Stimulated activated CD8-positive, alpha-beta memory T cell treated with anti-CD3 and anti-CD28 coated beads, Interleukin-15, amount 100 ng/mL, for 24 hours (primary cell): ENCODE data around the gene PALLD.

Experiments
- DNase-seq: peaks from one replicate; pipeline ENCODE4 v3.0.0-alpha.2; 2020; ENCODE audit warnings: low read depth

Gene PALLD

GRCh38 chr4:168560184-168561180 lies 63.6 kb downstream of the PALLD start:
- no peak for DNase-seq

DNA sequence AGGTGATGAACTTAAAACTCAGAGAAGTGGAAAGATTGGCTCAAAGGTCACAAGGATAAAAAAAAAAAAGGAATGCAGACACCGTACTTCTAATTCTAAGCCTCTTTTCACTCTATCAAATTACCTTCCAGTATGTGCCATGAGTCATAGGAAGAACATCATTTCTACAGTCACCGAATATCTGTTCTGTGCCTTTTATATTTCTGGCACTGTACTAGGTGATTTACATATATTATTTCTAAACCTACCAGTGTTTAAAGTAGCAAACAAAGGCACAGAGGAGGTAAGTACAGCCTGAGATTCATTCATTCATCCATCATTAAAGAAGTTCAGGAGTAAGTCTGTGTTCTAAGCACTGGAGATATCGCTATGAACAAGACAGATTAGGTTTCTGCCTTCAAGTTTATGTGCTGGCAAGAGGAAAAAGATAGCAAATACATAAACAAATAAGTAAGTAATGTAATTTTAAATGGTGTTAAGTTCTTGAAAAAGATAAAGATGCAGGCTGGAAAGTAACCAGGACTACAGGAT lies 65.3 kb downstream of the PALLD start:
- DNase-seq: no peak

GRCh38 chr4:168564023-168564422 lies 67.2 kb downstream of the PALLD start:
- DNase-seq: no peak

- no peak for DNase-seq
These were observed 68.3 kb downstream of the PALLD start for GRCh38 chr4:168565130-168565529.

GRCh38 chr4:168566726-168567125 lies 69.9 kb downstream of the PALLD start:
- no peak for DNase-seq

DNA sequence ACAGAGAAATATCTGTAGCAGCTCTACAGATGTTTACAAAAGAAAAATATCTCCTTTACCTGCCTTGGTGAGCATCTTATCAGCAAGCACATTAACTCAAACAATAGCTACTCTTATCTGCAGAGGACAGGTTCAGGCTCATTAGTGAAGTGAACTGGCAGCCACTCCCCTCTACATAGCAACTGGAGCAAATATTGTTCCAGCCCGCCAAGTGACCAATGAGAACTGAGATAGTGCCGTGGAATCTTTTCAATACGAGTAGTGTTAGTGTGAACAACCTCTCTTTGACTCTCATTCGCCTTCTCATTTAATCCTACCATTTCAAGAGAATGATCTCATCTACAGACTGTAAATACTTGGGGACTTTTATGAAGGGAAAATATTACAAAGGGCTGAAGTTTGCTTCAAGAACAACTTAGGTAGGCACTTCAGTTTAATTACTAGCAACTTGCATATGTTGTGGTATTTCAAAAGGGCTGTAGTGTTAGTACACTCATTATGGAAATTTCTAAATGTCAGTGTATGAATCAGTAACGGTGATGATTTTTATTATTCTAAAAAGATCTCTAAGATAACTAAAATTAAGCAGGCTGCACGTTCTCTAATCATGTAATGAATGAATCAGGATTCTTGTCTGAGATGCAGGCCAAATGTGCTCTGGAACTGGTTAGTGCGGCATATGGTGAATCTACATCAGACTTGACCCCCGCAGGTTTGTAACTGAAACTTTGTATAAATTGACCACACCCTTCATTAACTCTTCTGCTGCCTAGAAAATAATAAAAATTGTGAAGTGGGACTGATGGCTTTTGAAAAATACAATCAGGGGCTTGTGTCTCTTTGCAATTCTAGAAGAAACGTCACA lies 72.4 kb downstream of the PALLD start:
- no peak for DNase-seq

- no peak for DNase-seq
These were observed 73.1 kb downstream of the PALLD start for GRCh38 chr4:168569931-168570276.

DNA sequence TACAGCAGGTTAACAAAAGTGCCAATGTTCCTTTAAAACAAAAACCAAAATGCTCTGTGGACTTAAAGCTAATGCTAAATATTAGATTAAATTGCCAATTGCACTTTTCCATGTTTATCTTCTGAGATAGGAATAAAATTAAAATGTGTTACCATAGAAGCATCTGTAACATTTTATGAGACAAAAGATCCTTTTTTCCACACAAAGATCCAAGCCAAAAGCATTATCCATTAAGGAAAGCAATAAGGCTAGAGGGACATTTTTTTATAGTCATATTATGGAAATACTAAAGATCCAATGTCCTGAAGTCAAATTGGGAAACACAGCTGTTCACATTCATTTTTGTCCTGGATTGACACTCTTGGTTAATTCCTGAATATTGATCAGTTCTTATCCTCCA lies 73.6 kb downstream of the PALLD start:
- no peak for DNase-seq

DNA sequence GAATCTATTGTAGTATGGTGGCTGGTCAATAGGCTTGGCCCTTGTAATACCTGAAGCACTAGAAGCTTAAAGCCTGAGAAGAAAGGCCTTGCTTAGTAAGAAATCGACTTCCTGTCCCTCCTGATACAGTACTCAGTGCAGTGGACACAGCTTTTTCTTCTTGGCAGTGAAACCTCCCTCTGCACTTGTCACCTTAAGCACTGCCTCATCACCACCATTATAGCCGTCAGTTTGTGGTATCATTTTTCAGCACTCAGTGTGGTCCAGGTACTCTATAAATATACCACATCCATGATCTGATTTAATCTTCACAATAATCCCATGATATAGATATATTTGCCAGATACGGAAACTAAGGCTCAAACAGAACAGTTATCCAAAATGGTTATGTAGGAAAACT lies 75.2 kb downstream of the PALLD start:
- DNase-seq: no peak

DNA sequence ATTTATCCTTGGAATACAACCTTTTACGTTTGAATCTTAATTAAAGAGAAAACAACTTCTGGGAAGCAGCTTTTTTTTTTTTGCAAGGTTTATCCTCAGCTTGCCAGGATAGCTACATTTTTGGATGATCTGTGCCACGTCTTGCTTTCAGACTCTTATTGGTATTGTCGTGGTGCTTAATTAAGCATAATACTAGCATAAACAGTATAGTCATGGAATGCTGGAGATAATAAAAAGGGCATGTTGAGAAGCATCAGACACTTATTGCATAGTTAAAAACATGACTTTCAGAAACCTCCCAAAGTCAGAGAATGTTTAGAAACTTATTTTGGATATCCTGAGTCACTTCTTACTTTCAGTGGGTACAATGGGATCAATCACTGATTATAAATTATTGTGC lies 77.0 kb downstream of the PALLD start:
- DNase-seq: no peak

DNA sequence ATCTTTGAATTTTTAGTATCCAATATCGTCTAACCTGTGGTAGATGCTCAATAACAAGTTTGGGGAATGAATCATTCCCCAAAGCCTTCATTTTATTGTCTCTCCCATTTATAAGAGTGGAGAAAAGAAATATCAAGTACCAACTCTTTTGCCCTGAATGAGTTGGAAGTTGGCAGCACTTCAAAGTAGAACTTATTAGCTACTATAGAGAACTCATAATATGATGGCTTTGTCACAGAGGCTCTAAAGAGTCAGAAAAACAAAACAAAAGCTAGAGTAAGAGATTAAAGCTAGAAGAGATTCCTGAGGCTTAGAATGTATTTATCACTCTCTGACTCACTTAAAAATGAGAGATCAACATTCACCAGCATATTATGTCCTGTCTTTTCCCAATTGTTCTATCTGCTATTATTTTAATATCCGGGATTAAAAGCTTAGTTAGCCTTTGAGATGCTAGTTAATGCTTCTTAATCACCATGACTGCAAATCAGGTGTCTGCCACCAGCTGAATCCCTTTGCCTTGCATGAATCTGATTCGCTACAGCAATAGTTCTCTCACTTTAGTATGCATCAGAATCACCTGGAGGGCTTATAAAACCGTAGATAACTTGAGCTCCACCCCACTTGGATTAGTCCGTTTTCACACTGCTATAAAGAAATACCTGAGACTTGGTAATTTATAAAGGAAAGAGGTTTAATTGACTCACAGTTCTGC lies 77.9 kb downstream of the PALLD start:
- no peak for DNase-seq

GRCh38 chr4:168575473-168575872 lies 78.6 kb downstream of the PALLD start:
- DNase-seq: no peak

GRCh38 chr4:168577624-168578023 lies 80.8 kb downstream of the PALLD start:
- DNase-seq: no peak

DNA sequence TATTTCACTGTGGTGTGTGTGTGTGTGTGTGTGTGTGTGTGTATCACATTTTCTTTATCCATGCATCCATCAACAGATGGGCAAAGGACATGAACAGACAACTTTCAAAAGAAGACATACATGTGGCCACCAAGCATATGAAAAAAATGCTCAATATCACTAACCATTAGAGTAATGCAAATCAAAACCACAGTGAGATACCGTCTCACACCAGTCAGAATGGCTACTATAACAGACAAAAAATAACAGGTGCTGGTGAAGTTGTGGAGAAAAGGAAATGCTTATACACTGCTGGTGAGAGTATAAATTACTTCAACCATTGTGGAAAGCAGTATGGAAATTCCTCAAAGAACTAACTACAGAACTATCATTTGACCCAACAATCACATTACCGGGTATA lies 83.4 kb downstream of the PALLD start:
- no peak for DNase-seq

GRCh38 chr4:168584321-168584771 lies 87.5 kb downstream of the PALLD start:
- no peak for DNase-seq

DNA sequence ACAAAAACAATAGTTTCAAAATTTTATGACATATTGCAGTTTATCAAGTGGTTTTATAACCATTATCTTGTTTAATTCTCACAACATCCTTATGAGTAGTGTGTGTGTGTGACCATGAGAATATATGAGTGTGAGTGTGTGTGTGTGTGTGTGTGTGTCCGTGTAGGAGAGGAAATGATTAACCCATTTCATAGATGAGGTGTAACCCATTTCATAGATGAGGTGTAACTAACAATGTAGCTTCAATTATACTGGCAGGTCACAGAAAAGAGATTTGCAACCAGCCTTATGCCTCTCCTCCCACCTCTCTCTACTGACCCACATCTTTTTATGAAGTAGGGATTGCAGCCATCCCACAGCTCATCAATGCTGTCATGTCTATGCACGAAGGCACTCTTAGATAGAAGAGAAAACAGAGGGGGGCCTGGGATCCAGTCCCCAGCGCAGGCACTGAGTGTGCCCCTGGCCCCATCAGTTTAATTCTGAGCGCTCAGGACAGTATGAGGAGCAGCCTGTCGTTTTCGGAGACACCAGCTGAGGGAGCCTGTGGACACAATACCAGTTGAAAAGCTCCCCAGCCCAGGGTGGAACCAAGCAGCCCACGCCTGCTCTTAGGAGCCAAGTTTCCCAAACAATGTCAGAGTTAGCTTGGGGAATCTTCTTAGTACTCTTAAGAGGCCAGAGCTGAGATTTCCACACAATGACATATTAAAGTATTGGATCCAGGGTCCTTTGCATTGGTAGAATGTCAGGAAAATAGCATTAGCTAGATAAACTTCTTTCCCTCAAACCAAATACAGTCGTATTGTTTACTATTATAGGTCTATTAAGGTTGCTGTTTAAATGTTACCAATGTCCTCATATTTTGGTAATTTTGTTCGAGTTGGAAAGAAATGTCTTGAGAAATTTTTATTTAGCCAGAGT lies 88.6 kb downstream of the PALLD start:
- no peak for DNase-seq

- no peak for DNase-seq
These were observed 90.1 kb downstream of the PALLD start for GRCh38 chr4:168586926-168587325.

DNA sequence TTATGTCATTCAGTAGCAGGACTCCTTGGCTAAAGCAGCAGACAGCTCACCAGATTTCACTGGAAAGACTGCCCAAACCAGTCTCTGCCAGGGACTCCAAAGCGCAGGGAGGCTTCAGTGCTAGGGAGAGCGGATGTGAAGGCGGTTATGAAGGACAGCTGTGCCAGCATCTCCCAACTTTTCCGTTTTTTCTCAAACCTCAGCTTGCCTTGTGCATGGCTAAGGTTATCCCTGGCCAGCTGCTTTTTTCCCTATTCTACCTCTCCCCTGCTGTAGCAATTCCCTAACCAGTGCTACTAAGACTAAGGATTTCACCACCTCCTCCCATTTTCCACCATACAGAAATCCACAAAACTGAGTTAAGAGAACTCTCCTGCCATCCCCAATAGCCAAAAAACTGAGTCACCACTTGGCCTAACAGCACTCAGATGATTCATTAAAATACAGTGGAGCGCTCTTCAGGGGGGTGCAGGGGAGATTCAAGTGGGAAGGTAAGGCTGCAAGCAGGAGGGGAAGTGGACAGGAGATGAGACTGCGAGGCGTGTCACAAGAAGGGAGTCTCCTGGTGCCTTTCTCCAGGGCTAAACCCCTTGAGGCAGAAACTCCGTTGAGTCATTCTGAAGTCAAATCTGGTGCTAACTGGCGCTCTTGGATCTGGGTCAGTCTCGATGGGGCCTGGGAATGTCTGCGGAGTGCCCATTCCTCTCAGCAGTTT lies 90.7 kb downstream of the PALLD start:
- no peak for DNase-seq

DNA sequence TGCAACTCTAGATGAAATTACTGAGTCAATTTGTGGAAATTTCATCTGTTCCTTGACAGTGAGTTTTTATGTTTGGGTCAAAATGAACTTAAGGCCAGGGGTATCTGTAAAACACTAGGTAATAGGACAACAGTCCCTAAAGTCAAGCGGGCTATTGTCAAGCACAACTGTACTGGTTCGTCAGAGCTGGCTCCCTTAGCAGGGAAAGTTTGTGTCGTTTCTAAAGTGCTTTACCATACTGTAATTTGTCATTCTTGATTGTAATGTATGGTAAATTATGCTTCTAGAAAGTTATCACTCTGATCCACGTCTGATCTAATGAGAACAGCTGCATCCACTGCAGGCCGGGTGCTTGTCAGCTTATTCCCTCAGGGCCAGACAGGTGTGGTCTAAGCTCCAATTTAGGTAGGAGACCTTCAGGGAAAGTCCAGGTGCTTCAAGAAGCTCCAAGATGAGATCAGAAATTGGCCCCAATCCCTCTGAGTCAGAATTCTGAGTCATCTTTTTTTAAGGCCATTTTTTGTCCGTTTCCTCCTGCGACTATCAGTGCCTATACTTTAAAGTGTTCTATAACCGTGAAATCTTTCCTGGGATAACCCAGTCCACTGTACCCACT lies 92.2 kb downstream of the PALLD start:
- no peak for DNase-seq

- no peak for DNase-seq
These were observed 95.8 kb downstream of the PALLD start for GRCh38 chr4:168592676-168593075.
